HK-2 (cell line): Measurements from ENCODE around the gene IL12RB2.

ENCODE experiments used
- DNase-seq: peaks from one replicate; pipeline ENCODE4 v3.0.0-alpha.2; 2018; ENCODE audit not compliant: unreplicated experiment

Gene IL12RB2

DNA sequence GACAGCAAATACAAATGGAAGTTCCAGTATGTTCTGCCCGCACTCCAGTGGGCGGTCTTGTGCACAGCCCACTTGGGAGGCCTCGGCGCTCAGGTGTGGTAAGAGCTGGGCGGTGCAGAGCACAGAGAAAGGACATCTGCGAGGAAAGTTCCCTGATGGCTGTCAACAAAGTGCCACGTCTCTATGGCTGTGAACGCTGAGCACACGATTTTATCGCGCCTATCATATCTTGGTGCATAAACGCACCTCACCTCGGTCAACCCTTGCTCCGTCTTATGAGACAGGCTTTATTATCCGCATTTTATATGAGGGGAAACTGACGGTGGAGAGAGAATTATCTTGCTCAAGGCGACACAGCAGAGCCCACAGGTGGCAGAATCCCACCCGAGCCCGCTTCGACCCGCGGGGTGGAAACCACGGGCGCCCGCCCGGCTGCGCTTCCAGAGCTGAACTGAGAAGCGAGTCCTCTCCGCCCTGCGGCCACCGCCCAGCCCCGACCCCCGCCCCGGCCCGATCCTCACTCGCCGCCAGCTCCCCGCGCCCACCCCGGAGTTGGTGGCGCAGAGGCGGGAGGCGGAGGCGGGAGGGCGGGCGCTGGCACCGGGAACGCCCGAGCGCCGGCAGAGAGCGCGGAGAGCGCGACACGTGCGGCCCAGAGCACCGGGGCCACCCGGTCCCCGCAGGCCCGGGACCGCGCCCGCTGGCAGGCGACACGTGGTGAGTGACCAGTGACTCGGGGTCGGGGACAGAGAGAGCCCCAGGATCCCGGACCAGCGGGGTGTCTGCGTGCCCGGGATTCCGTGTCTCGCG lies at the start of gene IL12RB2:
Gene IL12RB2, plus strand, starts transcription at position 623 of the 810 bp plus-strand sequence. CDS start 12,496 bp downstream, outside the sequence.
- DNase-seq: no peak

GRCh38 chr1:67261680-67262079 lies 46.0 kb upstream of the IL12RB2 start:
- DNase-seq: no peak

DNA sequence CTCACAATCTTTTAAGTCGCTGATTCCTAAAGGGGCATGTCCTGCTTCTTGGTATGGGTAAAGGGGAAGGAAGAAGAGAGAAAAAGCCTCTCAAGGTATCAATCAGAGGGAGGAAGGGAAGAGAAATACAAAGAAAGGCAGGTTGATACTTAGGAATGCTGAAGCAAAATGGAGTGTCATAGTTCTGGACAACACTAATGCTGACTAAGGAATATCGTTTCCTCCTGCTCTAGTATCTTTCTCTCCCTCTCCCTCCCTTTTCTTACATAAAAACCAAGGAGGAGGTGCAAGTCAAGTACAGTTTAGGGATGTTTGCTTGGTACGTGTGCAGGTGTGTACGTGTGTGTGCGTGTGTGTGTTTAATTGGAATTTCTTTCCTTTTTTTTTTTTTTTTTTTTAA lies 44.9 kb upstream of the IL12RB2 start:
- DNase-seq: no peak

DNA sequence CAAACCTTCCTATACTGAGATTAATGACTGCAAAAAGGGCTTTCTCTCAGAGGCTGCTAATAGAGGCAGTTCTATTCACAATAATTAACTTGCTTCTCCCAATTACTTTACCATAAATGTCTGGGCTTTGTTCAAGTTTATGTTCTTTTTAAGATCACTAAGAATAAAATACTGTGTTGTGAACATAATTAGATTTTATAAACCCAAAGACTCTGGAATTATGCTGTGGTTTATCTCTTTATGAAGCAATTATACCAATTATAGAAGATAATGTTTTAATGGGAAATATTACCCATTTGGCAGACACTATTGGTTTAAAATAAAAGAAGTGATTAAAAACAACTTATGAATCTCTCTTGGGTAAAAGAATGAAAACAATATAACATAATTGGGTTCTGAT lies 43.5 kb upstream of the IL12RB2 start:
- DNase-seq: no peak

DNA sequence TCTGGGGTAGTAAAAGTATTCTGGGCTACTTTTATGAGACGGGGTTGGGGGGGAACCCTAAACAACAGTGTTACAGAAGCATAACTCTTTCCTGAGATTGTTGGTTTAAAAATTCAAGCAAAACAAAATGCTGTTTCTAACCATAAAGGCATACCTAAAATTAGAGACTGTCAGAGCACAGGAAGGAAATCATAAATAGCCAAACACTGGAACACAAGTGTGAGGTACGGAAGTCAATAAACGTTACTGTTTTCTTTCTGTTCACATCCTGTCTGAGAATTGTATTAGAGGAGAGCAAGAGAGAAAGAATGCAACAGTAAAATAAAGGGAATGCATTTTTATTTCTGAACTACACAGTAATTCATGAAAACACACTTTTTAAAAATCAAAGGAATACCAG lies 42.8 kb upstream of the IL12RB2 start:
- DNase-seq: no peak

DNA sequence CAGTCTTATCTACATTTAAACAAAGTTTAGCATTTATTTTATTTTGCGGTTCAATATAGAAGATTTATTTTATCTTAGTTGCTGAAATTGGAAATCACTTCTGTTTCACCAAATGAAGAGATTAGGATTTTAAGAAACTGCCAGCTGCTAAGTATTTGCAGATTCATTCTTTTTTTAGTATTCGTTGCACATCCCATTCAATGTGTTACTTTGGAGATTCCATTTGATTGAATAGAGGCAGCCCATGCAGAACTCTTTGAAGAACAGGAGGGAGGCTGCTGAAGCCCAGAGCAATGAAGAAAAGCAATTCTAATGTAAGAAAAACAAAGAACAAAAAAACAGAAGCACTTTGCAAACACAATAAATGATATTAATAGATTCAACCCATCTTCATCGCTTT lies 38.6 kb upstream of the IL12RB2 start:
- no peak for DNase-seq

GRCh38 chr1:67270541-67270940 lies 37.1 kb upstream of the IL12RB2 start:
- no peak for DNase-seq

- DNase-seq: no peak
Measured at GRCh38 chr1:67273591-67273990, 34.1 kb upstream of the IL12RB2 start.

DNA sequence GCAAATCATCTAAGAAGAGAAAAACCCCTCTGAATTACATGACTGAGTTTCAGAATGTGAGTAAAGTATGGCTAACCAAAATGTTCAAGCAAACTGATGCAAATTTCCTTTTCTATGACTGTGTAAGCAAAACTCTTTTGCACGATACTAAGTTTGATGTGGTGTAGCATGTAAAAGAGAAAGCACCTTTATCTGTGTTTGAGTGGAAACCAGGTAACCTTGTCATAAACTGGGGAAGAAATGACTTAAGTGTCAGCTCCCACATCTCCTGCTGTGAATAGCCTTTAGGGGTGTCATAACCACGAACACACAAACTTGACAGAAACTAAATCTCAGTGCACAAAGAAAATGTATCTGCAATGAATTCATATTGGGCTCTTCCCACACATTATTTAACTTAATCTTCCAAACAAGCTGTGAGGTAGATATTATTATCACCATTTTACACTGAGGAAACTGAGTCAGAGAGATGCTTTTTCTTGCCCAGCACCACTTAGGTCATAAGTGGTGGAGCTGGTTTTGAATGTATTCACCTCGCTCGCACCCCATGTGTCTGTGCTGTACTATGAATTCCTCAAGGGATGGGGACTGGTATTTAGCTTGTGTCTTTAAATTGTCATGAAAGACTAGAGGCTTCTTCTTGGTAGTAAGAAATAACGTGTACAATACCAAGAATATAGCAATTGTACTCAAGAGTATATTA lies 32.9 kb upstream of the IL12RB2 start:
- DNase-seq: no peak

DNA sequence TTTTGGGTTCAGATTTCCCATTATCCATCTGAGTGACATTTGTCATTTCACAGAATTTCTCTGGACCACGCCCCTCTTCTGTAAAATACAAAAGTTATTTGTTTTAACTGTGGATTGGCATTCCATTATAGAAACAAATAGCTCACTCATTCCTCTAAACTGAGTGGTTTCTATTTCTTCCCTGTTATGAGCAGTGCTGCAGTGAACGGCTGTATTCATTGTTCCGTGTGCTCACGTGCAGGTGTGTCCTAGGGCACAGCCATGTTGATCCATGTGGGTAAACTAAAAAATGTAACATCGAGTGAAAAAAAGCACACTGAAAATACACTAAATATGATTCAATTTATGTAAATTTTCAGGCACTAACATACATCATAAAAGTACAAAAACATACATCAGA lies 27.0 kb upstream of the IL12RB2 start:
- no peak for DNase-seq

- no peak for DNase-seq
Measured at GRCh38 chr1:67281244-67281643, 26.4 kb upstream of the IL12RB2 start.

GRCh38 chr1:67285780-67286488 lies 21.7 kb upstream of the IL12RB2 start:
- no peak for DNase-seq

DNA sequence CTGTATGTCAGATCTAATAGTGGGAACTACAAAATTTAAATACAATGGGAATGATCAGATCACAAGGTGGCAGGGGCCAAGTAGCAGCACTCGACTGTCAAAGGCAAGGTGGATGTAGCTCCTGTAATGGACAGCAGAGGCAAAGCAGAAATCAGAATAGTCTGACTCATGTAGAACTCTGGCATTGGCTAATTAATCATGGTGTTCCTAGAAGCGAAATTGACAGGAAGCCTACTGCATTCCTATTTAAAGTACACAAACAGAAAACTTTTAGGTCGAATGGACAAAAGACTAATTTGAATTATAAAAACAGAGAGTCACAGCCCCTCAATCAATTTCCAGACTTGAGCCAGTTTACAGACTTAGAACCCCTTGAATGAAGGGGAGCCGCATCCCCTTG lies 17.4 kb upstream of the IL12RB2 start:
- DNase-seq: no peak

DNA sequence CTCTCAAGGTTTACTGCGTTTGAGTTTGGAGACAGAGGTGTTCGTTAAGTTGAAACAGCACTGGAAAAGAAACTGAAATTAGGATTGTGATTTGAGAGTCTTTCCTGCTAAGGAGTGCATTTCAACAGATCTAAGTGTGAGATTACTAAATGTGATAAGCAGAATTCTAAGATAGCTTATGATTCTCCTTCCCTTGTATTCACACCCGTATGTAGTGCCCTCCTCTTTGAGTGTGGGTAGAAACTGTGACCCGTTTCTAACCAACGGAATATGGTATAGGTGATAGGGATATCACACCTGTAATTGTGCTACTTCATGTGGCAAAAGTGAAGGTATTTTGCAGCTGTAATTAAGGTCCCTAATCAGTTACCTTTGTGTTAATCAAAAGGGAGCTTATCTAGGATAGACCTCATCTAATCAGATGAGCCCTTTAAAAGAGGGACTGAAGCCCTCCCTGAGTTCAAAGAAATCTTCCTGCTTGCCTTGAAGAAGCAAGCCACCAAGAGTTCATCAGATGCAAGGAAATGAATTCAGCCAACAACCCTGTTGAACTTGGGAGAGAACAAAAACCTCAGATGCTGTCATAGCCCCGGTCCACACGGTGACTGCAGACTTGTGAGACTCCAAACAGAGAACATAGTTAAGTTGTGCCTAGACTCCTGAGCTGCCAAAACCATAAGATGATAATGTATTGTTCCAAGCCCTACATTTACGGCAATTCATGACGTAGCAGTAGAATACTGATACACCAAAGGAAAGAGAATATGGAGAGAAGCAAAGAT lies 12.6 kb upstream of the IL12RB2 start:
- no peak for DNase-seq

- DNase-seq: no peak
Measured at GRCh38 chr1:67298762-67299161, 8.9 kb upstream of the IL12RB2 start.

- DNase-seq: no peak
Measured at GRCh38 chr1:67299296-67299695, 8.4 kb upstream of the IL12RB2 start.

DNA sequence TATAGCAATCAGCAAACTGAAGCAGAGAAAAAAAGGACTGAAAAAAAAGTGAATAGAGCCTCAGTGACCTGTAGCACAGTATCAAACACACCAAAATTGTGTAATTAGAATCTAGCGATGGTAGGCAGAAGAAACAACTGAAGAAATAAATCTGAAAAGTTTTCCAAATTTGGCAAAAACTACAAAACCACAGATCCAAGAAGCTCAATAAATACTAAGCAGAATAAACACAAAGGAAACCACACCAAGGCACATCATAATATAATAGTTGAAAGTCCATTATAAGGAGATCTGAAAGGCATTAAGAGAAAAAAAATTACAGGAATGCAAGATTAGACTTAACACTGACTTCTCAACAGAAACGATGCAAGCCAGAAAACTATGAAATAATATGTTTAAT lies 7.1 kb upstream of the IL12RB2 start:
- no peak for DNase-seq

DNA sequence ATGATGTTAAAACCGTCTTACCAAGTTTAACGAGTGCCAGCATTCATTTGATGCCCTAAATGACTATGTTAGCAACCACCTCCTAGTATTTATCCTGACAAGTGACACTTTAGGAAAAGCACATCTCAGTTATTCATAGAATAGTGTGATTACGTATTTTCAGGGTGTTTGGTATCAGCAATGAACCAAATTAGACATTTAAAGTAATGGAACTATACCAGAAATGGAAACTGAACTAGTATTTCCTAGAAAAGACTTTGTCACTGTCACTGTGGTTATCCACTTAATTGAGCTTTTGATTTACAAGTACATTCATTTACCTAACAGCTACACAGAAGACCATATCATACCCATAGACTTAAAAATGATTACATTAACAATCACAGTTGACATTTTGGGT lies 3.6 kb upstream of the IL12RB2 start:
- no peak for DNase-seq

- no peak for DNase-seq
Measured at GRCh38 chr1:67306547-67306946, 1.1 kb upstream of the IL12RB2 start.

- no peak for DNase-seq
Measured at GRCh38 chr1:67308136-67308535, 463 bp downstream of the IL12RB2 start.

DNA sequence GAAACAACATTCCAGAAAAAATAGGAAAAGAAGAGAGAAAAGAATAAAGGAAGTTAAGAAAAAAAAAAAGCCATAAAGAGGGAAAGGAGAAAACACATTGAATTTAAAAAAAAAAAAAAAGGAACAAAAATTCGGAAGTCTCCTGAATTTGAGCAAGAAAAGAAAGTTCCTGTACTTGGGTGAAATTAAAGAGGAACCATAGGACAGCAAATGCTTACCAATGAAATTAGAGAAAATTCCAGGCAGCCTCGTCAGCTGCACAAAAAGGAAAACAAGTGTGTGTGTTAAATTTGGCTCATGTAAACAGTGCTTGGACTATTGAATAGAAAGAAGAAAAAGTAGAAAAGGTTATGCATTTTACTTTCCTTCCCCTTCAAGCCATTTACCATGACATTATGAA lies 4.9 kb downstream of the IL12RB2 start:
- no peak for DNase-seq
